ENCODE results near the gene CCDC57.

The CCDC57 gene

DNA sequence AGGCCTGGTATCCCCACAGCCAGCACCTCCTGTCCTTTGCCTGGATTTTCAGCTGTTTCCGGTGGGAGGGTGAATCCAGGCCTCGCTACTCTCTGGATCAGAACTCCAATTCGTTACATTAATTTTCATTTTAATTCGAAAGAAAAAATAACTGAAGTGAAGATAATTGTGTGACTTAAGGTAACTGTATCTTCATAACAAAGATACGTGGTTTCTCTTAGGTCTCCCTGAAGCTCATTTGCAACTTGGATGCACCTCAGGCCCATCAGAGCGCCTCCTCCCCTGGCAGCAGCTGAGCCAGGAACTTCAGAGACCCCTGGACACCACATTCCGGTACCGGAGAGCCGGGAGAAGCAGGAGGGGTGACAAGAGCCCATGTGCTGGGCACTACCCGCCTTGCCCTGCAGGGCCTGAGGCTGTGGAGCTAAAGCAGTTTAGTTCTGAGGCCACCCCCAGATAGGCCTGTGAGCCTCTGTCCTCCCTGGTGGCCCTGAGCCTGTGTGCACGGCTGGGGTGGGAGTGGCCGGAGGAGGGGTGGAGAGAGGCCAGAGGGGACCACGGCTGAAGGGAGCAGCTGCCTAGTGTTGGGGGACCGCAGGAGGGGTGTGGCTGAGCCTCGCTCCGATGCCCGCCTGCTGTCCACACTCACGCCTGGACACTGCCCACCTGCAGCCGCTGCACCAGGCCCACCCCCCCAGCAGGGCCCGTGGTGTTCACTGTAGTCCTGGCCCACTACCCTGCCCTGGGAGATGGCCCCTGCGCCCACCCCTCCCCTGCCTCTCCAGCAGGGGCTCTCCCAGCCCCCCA, 135.7 kb downstream of the CCDC57 start:
- DNase-seq: no peak

DNA sequence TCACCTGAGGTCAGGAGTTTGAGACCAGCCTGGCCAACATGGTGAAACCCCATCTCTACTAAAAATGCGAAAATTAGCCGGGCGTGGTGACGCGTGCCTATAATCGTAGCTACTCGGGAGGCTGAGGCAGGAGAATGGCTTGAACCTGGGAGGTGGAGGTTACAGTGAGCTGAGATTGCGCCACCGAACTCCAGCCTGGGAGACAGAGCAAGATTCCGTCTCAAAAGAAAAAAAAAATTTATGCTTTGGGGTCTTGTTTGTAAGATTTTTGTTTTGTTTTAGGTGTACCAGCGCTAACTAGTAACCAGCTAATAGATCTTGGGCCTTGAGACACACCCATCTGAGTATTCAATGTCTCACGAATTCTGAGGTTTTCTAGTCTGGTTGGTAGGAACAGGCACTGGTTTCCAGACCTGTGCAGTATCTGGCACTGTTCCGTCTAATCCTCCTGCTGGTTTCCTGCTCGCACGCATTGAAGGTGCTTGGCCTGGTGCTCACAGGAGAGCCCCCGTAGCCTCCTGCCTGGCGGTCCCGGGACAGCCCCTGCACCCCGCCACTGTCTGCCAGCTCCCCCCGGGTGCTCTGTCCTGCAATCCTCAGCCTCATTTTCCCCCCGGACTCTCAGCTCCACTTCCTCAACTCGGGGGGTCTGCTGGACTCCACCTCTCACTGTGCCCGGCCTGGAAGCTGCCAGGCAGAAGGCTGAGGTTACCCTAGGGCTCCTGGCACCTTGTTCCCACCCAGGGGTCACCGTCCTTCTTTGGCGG, 136.4 kb downstream of the CCDC57 start:
- DNase-seq: no peak

DNA sequence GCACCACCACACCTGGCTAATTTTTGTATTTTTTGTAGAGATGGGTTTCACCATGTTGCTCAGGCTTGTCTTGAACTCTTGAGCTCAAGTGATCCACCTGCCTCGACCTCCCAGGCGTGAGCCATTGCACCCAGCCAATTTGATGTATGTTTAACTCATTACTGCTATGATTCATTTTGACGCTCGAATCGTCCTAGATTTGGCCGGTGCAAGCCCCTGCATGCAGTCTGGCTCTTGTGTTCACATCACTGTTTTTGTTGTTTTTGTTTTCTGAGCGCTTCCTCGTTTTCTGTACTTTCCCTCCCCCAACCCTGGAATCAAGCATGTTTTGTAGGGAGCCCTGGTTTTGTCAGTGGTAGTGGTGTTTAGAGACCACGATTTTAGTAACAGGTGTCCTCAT, 139.2 kb downstream of the CCDC57 start:
- DNase-seq: no peak

DNA sequence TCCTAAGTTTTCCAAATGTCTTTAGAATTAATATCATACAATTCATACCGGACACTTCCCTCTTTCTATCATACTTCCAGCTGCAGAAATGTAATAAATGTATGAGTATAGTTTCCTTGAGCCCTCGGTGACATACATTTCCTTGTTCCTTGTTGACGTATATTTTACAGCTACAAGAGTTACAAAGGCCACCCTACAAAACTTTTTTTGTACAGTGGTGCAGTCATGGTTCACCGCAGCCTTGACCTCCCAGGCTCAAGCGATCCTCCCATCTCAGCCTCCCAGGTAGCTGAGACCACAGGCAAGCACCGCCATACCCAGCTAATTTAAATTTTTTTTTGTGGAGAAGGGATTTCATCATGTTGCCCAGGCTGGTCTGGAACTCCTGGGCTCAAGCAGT, 139.8 kb downstream of the CCDC57 start:
- DNase-seq: no peak

DNA sequence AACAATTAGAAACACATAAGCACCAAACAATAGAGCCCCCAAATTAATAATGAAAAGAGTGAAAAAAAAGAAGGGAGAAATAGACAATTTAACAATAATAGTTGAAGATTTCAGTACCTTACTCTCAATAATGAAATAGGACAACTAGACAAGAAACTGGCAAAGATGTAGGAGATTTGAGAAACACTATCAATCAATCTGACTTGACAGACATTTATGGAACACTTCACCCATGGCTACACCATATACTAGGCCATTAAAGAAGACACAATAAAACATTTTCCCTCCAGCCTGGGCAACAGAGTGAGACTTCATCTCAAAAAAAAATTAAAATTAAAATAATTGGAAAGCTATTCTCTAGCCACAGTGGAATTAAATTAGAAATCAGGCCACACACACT, 142.0 kb downstream of the CCDC57 start:
- DNase-seq: no peak

DNA sequence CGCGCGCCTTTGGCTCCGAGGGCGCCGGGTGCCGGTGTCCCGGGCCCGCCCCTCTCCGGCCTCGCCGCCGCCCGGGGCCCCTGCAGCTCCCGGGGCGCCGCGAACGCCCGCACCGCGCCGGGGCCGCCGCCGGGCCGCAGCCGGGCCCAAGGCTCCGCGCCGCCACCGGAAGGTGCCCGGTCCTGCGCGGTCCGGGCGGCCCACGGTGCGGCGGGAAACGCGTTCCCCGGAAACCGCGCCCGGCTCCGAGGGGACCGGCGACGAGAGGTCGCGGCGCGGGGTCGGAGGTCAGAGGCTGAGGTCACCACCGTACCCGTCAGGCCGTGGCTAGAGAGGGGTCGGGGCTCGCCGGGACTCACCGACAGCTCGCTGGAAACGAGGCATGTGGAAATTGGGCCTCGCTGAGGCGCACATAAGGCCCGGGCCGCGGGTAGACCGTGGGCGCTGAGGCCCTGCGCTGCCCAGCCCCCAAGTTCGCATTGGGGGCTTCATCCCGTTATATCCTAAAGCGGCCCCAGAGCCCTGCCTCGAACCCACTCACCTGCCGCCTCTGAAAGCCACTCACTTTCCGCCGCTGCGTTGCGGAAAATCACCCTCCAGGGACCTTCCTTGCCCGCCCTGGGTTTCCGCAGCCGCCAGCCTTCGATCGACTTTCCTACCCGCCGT, 146.9 kb downstream of the CCDC57 start, which contains the start of gene DUS1L:
TSS of gene DUS1L (minus strand) at position 167 of the 666 bp plus-strand sequence. CDS start 745 bp downstream, outside the sequence.
- no peak for DNase-seq

DNA sequence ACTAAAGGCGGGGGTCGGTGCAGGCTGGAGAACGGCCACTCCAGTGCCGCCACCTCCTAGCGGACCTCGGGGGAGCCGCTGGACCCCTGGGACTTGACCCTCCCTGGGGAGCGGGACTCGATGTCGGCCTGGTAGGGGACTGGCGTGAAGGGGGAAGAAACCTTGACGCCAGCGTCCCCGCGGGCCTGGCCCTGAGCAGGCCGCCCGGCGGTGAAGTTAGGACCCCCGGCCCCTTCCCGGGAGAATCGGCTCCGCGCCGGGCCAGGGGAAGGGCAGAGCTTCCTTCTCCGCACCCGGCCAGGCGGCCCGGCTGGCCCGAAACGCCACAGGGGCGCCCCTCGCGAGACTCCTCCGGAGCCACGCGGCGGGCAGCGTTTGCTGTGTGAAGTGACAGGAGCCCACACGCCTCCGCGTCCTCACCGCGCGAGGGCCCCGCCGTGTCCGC, 147.4 kb downstream of the CCDC57 start:
- DNase-seq: no peak

DNA sequence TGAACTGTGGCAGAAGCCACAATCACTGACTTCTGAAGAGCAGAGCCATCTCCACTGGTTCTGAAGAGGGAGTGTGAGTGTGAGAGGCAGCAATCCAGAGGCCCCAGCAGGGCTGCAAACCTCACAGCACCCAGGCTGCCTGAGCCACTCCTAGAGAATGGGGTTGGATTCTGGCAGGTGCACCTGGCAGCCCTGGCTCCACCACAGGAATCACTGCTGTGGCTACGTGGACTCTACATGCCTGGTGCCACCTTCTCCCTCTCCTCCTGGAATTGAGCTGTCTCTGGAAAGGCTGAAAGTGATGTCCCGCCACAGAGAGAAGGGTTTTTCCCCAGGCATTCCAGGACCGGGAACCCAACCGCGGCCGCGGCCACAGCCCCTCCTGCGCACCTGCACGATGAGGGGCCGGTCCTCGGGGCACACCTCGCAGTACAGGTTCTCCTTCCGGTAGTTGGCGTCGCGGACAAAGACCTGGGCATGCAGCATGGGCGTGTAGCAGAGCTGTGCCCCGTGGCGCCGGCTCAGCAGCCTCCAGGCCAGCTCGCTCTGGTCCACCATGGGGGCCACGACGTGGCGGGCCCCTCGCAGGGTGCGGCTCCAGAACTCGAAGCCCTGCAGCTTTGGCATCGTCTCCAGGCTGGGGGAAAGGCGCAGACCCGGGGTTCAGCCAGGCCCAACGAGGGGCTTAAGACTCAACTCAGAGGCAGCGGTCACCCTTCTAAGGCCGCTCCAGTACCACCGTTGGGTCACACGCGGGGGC, 148.0 kb downstream of the CCDC57 start:
- DNase-seq: no peak

DNA sequence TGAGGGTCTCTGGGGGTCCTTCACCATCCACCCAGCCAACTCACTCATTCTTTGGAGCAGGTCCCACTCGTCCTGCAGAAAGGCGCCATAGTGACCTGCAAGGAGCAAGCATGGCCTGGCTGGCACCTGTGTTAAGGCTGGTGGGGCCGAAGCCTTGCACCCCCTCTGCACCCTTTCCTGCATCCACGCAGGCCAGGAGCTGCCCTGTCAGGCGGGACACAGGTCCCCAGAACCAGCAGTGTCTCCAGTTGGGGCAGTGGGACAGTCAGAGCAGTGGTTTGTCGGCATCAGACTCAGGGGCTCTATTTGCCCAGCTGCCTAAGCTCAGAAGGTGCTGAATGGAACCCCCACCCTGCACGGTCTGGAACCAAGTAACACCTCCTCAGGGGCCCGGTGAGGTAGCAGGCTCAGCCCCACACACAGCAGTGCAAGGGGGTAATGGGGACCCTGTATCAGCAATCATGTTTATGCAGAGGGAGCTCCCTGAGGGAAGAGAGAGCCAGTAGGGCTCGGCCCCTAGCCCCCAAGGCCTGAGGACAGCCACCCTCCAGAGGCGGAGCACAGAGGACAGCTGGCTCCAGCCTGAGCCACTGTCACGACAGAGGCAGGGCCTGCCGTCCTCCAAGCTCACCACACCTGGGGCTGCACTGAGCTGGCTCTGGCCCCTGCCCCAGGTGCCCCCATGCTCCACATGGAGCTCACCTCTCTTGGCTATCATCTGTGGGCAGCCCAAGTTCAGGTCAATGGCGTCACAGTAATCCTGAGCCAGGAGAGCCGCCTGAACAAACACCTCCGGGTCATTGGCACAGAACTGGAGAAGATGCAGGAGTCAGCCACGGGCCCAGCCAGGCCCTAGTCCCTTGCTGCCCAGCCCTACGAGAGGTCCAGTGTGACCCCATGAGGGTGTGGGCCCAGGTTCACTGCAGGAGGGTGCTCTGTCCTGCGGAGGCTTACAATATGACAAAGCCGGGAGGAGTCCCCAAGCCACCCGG, 148.9 kb downstream of the CCDC57 start:
- no peak for DNase-seq

DNA sequence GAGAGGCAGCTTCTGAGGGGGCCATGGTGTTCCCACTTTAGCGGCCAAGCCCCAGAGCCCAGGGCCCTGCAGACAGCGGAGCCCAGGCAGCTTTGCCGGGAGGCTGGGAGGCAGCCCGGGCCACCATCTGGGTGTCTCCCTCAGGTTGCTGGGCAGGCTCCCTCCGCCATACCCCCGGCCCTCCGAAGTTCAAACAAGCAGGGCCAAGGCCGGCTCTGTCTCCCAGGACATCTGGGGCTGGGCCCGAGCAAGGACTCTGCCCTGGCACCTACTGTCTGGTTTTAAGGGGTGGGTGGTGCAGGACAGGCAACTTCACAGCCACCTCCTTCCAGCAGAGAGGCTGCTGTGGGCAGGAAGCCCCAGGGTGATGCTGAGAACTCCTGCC, 149.7 kb downstream of the CCDC57 start:
- no peak for DNase-seq

DNA sequence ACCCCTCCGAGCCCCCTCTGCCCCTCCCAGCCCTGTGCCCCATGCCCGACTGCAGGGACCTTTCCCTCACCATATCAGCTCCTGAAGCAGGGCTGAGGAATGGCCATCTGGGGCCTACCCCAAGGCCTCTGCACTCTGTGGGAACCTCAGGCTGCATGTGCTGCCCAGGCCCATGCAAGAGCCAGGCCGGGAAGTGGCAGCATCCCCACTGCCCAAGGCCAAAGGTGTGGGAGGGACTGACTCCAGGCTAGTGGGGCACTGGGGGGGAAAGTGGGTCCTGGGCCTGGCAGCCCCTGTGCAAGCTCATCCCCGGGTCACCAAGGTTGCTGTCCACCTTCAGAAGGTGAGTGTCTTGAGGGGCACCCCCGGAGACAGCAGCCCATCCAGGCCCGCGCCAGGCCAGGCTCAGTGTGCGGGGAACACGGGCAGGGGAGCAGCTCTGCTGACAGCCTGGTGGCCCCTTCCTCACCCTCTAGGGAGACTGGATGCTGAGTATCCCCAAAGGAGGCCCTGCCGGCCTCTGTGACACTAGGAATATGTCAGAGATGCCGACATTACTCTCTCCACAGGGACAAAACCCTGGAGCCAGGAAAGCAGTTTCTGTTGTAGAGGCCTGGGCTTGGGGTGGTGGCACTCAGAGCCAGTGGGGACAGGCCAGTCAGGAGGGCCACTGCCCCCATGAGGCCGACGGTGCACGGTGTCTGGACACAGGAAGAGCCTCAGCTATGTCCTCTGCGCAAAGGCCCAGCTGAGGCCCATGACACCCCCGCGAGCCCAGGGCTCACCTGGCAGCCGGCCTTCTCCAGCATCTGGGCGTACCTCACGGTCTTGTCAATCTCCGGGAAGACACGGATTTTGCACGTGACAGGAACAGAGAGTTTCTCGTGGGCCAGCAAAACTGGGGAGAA, 150.3 kb downstream of the CCDC57 start:
- DNase-seq: no peak

DNA sequence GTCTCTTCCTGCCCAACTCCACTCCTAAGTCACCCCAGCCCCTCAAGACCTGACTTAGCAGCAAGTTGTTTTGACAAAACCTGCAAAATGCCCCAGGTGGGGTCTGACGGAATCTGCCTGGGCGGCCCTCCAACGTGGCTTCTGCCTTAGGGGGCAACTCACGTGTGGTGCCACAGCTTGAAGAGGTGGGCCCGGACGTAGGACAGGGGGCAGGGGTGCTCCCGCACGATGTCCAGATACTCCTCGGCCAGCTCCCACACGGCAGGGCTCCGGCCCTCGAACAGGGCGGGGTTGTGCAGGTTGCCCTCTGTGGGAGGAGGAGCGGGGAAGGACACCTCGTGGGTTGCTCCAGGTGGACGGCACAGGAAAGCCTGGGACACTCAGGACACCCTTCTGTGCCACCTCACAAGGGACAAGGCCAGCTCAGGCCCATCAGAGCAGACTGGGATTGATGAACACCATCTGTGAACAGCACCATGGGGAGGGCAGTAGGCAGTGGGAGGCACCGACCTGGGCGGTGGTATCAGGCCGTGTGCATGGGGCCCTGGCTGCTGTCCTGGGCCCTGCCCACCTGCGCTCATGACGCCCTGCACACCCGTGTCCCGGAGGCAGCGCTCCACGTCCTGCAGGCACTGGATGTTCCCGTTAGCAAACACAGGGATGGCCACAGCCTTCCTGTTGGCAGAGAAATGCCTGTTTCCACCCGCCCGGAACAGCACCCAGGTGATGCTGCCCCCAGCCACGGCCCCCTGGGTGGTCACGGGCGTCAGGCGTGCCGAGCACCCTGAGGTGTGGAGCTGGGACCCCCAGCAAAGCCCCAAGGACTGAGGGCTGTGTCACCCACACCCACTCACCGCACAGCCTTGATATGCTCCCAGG, 151.4 kb downstream of the CCDC57 start:
- no peak for DNase-seq

DNA sequence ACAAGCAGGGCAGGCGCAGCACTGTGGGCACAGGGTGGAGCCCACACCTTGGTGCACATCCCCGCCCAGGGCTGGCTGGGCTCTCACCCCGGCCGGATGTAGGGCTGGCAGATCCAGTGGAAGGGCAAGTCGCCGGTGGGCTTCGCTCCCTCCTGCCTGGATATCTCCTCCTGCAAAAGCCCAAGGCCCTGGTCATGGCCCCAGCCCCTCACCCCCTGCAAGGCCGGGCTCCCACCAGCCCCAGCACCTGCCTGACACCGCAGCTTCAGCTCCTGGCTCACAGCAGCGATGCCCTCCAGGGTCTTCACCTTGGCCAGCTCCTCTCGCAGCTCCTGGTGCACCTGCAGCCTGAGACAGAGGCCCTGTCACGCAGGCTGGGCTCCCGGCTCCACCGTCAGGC, 152.0 kb downstream of the CCDC57 start:
- DNase-seq: no peak

DNA sequence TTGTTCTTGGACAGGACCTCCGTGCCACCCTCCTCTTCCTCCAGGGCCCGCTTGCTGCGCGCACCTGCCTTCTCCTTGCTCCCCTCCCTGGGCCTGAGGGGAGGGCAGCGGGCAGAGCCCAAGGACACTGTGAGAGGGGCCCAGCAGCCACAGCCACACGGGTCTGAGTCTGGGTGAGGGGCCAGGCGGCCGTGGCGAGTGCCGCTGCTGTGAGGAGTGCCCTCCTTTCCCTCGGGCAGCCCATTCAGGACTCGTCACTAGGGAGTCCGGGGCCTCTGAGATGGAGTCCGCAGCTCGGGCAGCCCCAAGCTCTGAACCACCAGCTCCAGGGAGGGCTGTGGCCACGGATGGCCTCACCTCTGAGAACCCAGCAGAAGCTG, 152.7 kb downstream of the CCDC57 start:
- DNase-seq: no peak

DNA sequence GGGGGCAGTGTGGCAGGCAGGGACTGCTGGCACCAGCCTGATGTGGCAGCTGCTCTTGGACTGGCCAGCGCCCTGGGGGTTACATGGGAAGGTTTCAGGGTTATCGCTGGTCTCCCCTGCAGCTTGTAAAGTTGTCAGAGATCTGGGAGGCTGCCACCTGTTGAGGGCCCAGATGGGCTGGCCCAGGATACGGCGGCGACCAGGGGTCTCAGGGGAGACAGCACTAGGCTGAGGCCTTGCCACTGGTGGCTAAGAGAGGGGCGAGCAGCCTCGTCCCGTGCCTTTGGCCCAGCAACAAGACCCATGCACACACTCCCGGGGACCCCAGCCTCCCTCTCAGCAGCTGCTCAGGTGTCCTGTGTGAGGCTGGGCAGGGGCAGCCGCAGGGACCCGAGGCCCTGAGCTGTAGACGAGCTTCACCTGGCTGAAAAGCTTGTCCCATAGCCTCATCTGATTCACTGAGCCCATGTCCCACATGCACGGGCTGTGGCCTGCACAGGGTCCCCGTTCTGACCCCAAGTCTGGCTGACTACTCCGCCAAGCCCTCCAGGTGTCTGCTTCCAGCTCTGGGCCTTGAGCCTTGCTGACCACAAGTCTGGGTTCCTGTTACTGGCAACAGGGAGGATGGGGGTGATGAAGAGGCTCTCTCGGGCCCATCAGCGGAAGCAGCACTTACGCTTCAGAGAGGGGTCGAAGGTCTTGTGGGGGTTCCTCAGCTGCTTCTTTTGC, 153.2 kb downstream of the CCDC57 start:
- DNase-seq: no peak

DNA sequence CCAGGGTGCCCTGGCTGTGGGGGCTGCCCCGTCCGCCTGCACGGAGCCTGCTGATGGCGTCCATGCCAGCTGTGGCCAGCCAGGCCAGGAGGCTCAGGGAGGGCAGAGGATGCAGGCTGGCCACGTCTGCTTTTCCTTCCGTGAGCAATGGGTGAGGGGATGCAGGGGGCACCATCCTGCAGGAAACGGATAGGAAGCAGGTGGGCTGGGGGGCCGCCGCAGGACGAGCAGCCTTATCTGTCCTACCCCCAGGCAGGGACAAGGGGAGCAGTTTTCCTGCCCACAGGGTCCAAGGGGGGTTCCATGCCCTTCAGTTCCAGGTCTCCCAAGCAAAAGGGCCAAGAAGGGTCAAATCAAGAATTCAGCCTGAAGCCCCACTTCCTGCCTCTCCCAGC, 153.8 kb downstream of the CCDC57 start:
- no peak for DNase-seq

DNA sequence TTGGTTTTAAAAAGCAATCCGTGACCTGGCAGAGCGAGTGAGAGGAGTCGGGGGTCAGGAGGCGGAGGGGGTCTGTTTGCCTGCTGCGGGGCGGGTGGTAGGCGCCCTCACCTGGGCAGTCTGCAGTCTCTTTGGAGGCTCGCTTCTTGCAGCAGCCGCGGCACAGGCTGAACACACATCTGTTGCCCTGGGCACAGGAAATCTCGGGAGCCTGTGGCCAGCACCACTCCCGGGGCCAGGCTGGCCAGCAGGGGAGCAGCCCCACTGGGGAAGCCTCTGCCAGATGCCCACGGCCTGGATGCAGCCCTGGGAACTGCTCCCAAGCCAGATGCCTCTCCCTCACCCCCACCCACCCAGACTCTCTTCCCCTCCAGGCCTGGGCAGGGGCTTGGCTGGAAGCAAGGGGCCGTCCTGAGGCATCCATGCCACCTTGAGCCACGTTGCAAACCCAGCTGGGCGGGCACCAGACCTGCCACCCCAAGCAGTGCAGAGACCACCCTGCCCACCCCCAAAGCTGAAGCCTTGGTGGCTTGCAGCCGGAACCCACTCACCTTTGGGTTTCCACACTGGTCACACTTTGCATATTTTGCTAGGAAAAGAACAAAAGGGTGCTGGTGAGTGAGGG, 154.3 kb downstream of the CCDC57 start:
- DNase-seq: no peak

All from cerebellar nuclear complex (tissue), 1 donor.